OCI-LY7 (cell line): ENCODE data around the gene EMCN. TPM values are rescaled to one million over a fixed set of nuclear protein-coding genes. Genes with fewer than 3 reads are reported as not detected.

Experiments used
- BruUV-seq: library from RNA; stranded (reverse); fragments of 400-500 nt; replicated peaks from 2 replicates; lab custom pipeline; 2021; lab: Mats Ljungman, UMichigan
- CTCF ChIA-PET: fragments of 300-600 bp; sonication (Branson Sonifier 250); formaldehyde crosslinking; loops from one replicate; lab custom pipeline; 2022; ENCODE audit warnings: antibody characterized with exemption; ENCODE audit not compliant: unreplicated experiment; lab: Charles Lee
- POLR2A ChIA-PET: fragments of 300-600 bp; sonication (Branson Sonifier 250); formaldehyde crosslinking; loops from one replicate; lab custom pipeline; 2022; ENCODE audit warnings: antibody characterized with exemption; lab: Charles Lee
- DNase-seq: peaks from one replicate; pipeline ENCODE4 v3.0.0-alpha.2; 2015; ENCODE audit warnings: low spot score
- H2AFZ ChIP-seq: fragments of 200-600 bp; sonication (generic), shearing (Covaris generic); 2 replicates; pipeline ENCODE4 v1.6.1; 2014; ENCODE audit warnings: mild to moderate bottlenecking, antibody characterized with exemption, low read length, moderate library complexity
- H3K27ac ChIP-seq: fragments of 200-600 bp; sonication (generic); 2 replicates; pipeline ENCODE4 v1.5.1; 2014; ENCODE audit warnings: mixed run types, low read depth, mild to moderate bottlenecking, moderate library complexity, low read length, inconsistent platforms; ENCODE audit not compliant: poor library complexity, severe bottlenecking
- H3K36me3 ChIP-seq: fragments of 200-600 bp; sonication (generic); 2 replicates; pipeline ENCODE4 v1.6.1; 2014; ENCODE audit warnings: mild to moderate bottlenecking, antibody characterized with exemption, low read length, moderate library complexity, mixed read lengths; ENCODE audit not compliant: insufficient read depth
- H3K4me1 ChIP-seq: fragments of 200-600 bp; sonication (generic); 2 replicates; pipeline ENCODE4 v1.5.1; 2014; ENCODE audit warnings: mild to moderate bottlenecking, low read length; ENCODE audit not compliant: insufficient read depth, poor library complexity, severe bottlenecking
- H3K4me2 ChIP-seq: fragments of 200-600 bp; sonication (generic); 2 replicates; pipeline ENCODE4 v1.6.1; 2014; ENCODE audit warnings: mild to moderate bottlenecking, low read length
- H3K4me3 ChIP-seq: fragments of 200-600 bp; sonication (generic); 2 replicates; pipeline ENCODE4 v1.5.1; 2014; ENCODE audit warnings: mild to moderate bottlenecking, low read depth, low read length; ENCODE audit not compliant: poor library complexity, severe bottlenecking
- H3K79me2 ChIP-seq: fragments of 200-600 bp; sonication (generic); 2 replicates; pipeline ENCODE4 v1.6.1; 2016; ENCODE audit warnings: low read depth, mild to moderate bottlenecking, low read length, moderate library complexity, mixed read lengths; ENCODE audit not compliant: insufficient read depth
- H3K9me2 ChIP-seq: fragments of 200-600 bp; sonication (generic); 2 replicates; pipeline ENCODE4 v1.6.1; 2016; ENCODE audit warnings: mild to moderate bottlenecking, low read length, mixed read lengths; ENCODE audit not compliant: insufficient read depth
- H3K9me3 ChIP-seq: fragments of 200-600 bp; sonication (generic); 2 replicates; pipeline ENCODE4 v1.6.1; 2014; ENCODE audit warnings: mild to moderate bottlenecking, mixed run types, low read length, mixed read lengths
- H4K20me1 ChIP-seq: fragments of 200-600 bp; sonication (generic); 2 replicates; pipeline ENCODE4 v1.6.1; 2014; ENCODE audit warnings: mild to moderate bottlenecking, antibody characterized with exemption, low read length, moderate library complexity, mixed read lengths; ENCODE audit not compliant: insufficient read depth
- EZH2phosphoT487 ChIP-seq: fragments of 200-600 bp; sonication (generic); IDR thresholded peaks from 2 replicates; pipeline ENCODE4 v1.6.1; 2018; ENCODE audit warnings: low read depth, borderline replicate concordance, mild to moderate bottlenecking, mixed run types, antibody characterized with exemption, low read length, moderate library complexity, mixed read lengths
- intact Hi-C: fragments of 100-400 bp; cut with micrococcal nuclease; formaldehyde crosslinking; loops from one replicate; pipeline ENCODE4 v1.10.0; 2022; ENCODE audit not compliant: unreplicated experiment
- total RNA-seq, 2 experiments: library from RNA; depleted of rRNA in 1 of 2; stranded (reverse); fragments of >200 nt in 1 of 2; shearing (Covaris generic) in 1 of 2; gene quantifications; 2 replicates each; pipeline ENCODE4 v1.2.3, GENCODE V29; 2014 to 2022
- TF ChIP-seq, protein P1 (sequence below): fragments of 200-600 bp; sonication (generic); conservative IDR thresholded peaks from 2 replicates; pipeline ENCODE4 v1.5.1; 2014; ENCODE audit warnings: mild to moderate bottlenecking, antibody characterized with exemption, low read length, moderate library complexity, mixed read lengths

Gene EMCN
- total RNA-seq, 2 experiments from 2014 or later = not detected

DNA sequence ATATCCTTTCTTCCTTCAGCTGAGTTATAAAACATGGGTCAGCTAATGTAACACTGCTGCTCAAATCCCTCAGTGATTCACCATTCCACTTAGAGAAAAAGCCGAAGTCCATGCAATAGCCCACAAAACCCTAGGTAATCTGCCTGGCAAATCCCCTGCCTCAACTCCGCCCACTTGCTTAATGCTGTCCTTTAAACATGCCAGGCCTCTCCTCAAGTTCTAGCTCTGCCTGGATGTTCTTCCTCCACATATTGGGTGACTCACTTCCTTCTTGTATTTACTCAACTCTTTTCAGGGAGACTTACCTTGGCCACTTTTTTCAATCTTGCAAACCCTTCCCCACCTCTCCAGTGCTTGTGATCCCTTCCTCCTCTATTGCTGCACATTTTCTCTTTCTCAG is 89.8 kb downstream of the EMCN start:
- H3K4me3 ChIP-seq = no peak overlapping the region
- H3K9me3 ChIP-seq = no peaks in the 10 kb centered on the region
- no peak overlapping the region for H3K4me2 ChIP-seq
- H3K36me3 ChIP-seq = no peaks in the 10 kb centered on the region
- no TSS peak for BruUV-seq
- TF ChIP-seq, protein P1, sequence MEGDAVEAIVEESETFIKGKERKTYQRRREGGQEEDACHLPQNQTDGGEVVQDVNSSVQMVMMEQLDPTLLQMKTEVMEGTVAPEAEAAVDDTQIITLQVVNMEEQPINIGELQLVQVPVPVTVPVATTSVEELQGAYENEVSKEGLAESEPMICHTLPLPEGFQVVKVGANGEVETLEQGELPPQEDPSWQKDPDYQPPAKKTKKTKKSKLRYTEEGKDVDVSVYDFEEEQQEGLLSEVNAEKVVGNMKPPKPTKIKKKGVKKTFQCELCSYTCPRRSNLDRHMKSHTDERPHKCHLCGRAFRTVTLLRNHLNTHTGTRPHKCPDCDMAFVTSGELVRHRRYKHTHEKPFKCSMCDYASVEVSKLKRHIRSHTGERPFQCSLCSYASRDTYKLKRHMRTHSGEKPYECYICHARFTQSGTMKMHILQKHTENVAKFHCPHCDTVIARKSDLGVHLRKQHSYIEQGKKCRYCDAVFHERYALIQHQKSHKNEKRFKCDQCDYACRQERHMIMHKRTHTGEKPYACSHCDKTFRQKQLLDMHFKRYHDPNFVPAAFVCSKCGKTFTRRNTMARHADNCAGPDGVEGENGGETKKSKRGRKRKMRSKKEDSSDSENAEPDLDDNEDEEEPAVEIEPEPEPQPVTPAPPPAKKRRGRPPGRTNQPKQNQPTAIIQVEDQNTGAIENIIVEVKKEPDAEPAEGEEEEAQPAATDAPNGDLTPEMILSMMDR = no peak
- no peak for TF ChIP-seq EZH2phosphoT487
- no peak for DNase-seq
- H3K79me2 ChIP-seq = no peaks in the 10 kb centered on the region
- no peaks in the 10 kb centered on the region for H3K4me1 ChIP-seq
- H3K27ac ChIP-seq = no peak overlapping the region
- no peaks in the 10 kb centered on the region for H4K20me1 ChIP-seq
- intact Hi-C loops = no loop called here
- H2AFZ ChIP-seq = no peak overlapping the region
- ChIA-PET POLR2A (no interaction called here), CTCF (no interaction called here)
- H3K9me2 ChIP-seq = no peaks in the 10 kb centered on the region

DNA sequence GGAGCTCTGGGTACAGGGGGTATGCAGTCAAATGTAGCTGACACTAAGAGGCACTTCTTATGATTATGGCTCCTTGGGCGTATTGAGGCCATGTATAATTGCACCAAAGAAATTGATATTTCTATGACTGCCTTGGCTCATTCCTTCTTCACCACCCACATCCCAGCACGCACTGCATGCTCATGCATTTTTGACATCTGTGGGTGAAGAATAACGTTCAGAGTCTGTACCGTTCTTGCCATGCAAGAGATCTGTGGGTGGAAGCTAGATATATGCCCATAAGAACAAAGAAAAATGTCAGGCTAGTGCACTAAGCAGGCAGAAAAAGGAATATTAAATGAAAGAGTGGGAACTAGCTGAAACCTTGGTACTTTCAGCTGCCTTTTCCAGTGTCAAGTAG is 93.4 kb downstream of the EMCN start:
- intact Hi-C loops = no loop called here
- ChIA-PET CTCF (no interaction called here), POLR2A (no interaction called here)
- no peaks in the 10 kb centered on the region for H3K9me3 ChIP-seq
- H3K79me2 ChIP-seq = no peaks in the 10 kb centered on the region
- no peak overlapping the region for H3K4me3 ChIP-seq
- H3K9me2 ChIP-seq = no peaks in the 10 kb centered on the region
- no TSS peak for BruUV-seq
- no peaks in the 10 kb centered on the region for H3K36me3 ChIP-seq
- H2AFZ ChIP-seq = no peak overlapping the region
- no peaks in the 10 kb centered on the region for H3K4me1 ChIP-seq
- TF ChIP-seq EZH2phosphoT487 = no peak
- TF ChIP-seq, protein P1 = no peak
- no peak for DNase-seq
- no peaks in the 10 kb centered on the region for H4K20me1 ChIP-seq
- H3K27ac ChIP-seq = no peak overlapping the region
- no peak overlapping the region for H3K4me2 ChIP-seq

DNA sequence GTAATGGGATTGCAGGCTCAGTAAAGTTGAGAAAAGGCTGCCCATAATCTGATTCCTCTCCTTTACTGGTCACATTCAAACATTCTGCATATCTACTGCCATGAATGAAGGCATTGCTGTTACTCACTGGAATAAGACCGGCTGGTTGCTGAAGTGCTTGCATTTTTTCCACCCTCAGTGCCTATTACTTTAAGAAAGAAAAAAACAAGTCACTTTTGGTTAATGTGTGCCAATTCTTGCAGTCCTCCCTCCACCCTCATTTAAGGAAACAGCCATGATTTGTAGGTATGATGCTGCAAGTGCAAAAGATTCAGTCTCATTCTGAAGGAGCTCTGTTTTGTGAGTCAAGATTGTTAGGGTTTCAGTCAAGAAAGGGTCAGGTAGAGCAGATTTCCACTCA is 94.9 kb downstream of the EMCN start:
- ChIA-PET POLR2A (no interaction called here), CTCF (no interaction called here)
- BruUV-seq = no TSS peak
- Histone ChIP-seq H3K36me3 (no peaks in the 10 kb centered on the region), H3K79me2 (no peaks in the 10 kb centered on the region), H3K9me3 (no peaks in the 10 kb centered on the region), H4K20me1 (no peaks in the 10 kb centered on the region), H3K27ac (no peak overlapping the region), H2AFZ (no peak overlapping the region), H3K9me2 (no peaks in the 10 kb centered on the region), H3K4me2 (no peak overlapping the region), H3K4me1 (no peaks in the 10 kb centered on the region), H3K4me3 (no peak overlapping the region)
- TF ChIP-seq EZH2phosphoT487 = no peak
- TF ChIP-seq, protein P1 = no peak
- intact Hi-C loops = no loop called here
- DNase-seq = no peak
